Thoracic aorta (tissue), 2 donors: ENCODE data around the gene NUP210. TPM values are rescaled to one million over a fixed set of nuclear protein-coding genes. Genes with fewer than 3 reads are reported as not detected.

ENCODE experiments used
- ATAC-seq: fragments of 150-250 bp; one replicate; pipeline ENCODE4 v1.8.0; 2017; ENCODE audit warnings: low read depth; ENCODE audit not compliant: insufficient number of reproducible peaks, low FRiP score
- DNase-seq: peaks from one replicate; pipeline ENCODE4 v3.0.0-alpha.2; 2020; ENCODE audit warnings: low spot score
- H3K27ac ChIP-seq, 2 donors: fragments of 200-600 bp; sonication (generic); 1 replicate in 1 of 2; 2 replicates in 1 of 2; pipeline ENCODE4 v1.5.1; 2016; ENCODE audit warnings: mild to moderate bottlenecking in 2 of 2, moderate library complexity in 2 of 2
- H3K27me3 ChIP-seq: fragments of 200-600 bp; sonication (generic); replicated peaks from 2 replicates; pipeline ENCODE4 v1.6.0; 2016; ENCODE audit warnings: mild to moderate bottlenecking; ENCODE audit not compliant: insufficient read depth
- H3K36me3 ChIP-seq: fragments of 200-600 bp; sonication (generic); one replicate; pipeline ENCODE4 v1.5.1; 2016
- H3K4me1 ChIP-seq, 2 donors: fragments of 200-600 bp; sonication (generic); 1 replicate in 1 of 2; 2 replicates in 1 of 2; pipeline versions ENCODE4 v1.5.1 to v1.6.0; 2016; ENCODE audit warnings: low read depth in 2 of 2, mild to moderate bottlenecking in 1 of 2; ENCODE audit not compliant: control insufficient read depth in 1 of 2
- H3K4me3 ChIP-seq: fragments of 200-600 bp; sonication (generic); 2 replicates; pipeline ENCODE4 v1.5.1; 2016; ENCODE audit warnings: mild to moderate bottlenecking
- H3K9me3 ChIP-seq: fragments of 200-600 bp; sonication (generic); 2 replicates; pipeline ENCODE4 v1.5.1; 2016
- CTCF ChIP-seq: fragments of 200-600 bp; sonication (generic); IDR thresholded peaks from one replicate; pipeline ENCODE4 v1.5.1; 2019; ENCODE audit warnings: antibody characterized with exemption
- total RNA-seq, 2 donors: library from RNA; depleted of rRNA; stranded (reverse); fragments of >200 nt; gene quantifications; one replicate each; pipeline versions ENCODE4 v1.1.0 to v1.2.3, GENCODE V29; 2016

NUP210 gene
- total RNA-seq, 2 donors from 2014 or later = 3.7 to 4.3 TPM

GRCh38 chr3:13285007-13285567 lies 135.0 kb downstream of the NUP210 start:
- no peaks in the 10 kb centered on the region for H3K27me3 ChIP-seq
- no peak for ATAC-seq
- no peak overlapping the region for H3K4me3 ChIP-seq
- DNase-seq = no peak
- no peak overlapping the region for H3K27ac ChIP-seq
- no peak for TF ChIP-seq CTCF
- H3K9me3 ChIP-seq = peaks cover 11% of the 10 kb centered on the region
- H3K36me3 ChIP-seq = no peaks in the 10 kb centered on the region
- peaks cover 0 to 17% of the 10 kb centered on the region in 2 donors for H3K4me1 ChIP-seq

- Histone ChIP-seq H3K9me3 (peaks cover 11% of the 10 kb centered on the region), H3K36me3 (no peaks in the 10 kb centered on the region), H3K4me1 (peaks cover 0 to 17% of the 10 kb centered on the region in 2 donors), H3K27me3 (no peaks in the 10 kb centered on the region), H3K4me3 (peak overlapping the region; percentile 68), H3K27ac (no peak overlapping the region)
- ATAC-seq (no peak), DNase-seq (no peak)
- no peak for TF ChIP-seq CTCF
Measured at GRCh38 chr3:13283877-13284264, 136.3 kb downstream of the NUP210 start.

- DNase-seq (no peak), ATAC-seq (no peak)
- no peaks in the 10 kb centered on the region for H3K27me3 ChIP-seq
- peak overlapping the region; percentile 68 for H3K4me3 ChIP-seq
- peaks cover 0 to 19% of the 10 kb centered on the region in 2 donors for H3K4me1 ChIP-seq
- H3K9me3 ChIP-seq = peaks cover 11% of the 10 kb centered on the region
- no peak overlapping the region for H3K27ac ChIP-seq
- no peaks in the 10 kb centered on the region for H3K36me3 ChIP-seq
- no peak for TF ChIP-seq CTCF
Measured at GRCh38 chr3:13282986-13283876, 136.9 kb downstream of the NUP210 start.

GRCh38 chr3:13282358-13282985 lies 137.7 kb downstream of the NUP210 start:
- Histone ChIP-seq H3K9me3 (peaks cover 11% of the 10 kb centered on the region), H3K4me3 (peak overlapping the region; percentile 70), H3K27ac (peak overlapping the region in 1 of 2 donors; percentile 1), H3K4me1 (peaks cover 0 to 27% of the 10 kb centered on the region in 2 donors), H3K36me3 (no peaks in the 10 kb centered on the region), H3K27me3 (no peaks in the 10 kb centered on the region)
- ATAC-seq (no peak), DNase-seq (no peak)
- TF ChIP-seq CTCF = no peak
